GM21786 (cell line): Measurements from ENCODE around the gene ARHGAP30.
"Not testable (repeated sequence)": the region's sequence is repeated elsewhere in the genome, so short reads cannot be mapped to it uniquely, and the experiment has no call there.

Experiments used
- ATAC-seq: cut with Tn5 transposase; IDR thresholded peaks from one replicate; pipeline ENCODE4 v1.9.1; 2021; ENCODE audit not compliant: unreplicated experiment

Gene ARHGAP30, protein sequence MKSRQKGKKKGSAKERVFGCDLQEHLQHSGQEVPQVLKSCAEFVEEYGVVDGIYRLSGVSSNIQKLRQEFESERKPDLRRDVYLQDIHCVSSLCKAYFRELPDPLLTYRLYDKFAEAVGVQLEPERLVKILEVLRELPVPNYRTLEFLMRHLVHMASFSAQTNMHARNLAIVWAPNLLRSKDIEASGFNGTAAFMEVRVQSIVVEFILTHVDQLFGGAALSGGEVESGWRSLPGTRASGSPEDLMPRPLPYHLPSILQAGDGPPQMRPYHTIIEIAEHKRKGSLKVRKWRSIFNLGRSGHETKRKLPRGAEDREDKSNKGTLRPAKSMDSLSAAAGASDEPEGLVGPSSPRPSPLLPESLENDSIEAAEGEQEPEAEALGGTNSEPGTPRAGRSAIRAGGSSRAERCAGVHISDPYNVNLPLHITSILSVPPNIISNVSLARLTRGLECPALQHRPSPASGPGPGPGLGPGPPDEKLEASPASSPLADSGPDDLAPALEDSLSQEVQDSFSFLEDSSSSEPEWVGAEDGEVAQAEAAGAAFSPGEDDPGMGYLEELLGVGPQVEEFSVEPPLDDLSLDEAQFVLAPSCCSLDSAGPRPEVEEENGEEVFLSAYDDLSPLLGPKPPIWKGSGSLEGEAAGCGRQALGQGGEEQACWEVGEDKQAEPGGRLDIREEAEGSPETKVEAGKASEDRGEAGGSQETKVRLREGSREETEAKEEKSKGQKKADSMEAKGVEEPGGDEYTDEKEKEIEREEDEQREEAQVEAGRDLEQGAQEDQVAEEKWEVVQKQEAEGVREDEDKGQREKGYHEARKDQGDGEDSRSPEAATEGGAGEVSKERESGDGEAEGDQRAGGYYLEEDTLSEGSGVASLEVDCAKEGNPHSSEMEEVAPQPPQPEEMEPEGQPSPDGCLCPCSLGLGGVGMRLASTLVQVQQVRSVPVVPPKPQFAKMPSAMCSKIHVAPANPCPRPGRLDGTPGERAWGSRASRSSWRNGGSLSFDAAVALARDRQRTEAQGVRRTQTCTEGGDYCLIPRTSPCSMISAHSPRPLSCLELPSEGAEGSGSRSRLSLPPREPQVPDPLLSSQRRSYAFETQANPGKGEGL

DNA sequence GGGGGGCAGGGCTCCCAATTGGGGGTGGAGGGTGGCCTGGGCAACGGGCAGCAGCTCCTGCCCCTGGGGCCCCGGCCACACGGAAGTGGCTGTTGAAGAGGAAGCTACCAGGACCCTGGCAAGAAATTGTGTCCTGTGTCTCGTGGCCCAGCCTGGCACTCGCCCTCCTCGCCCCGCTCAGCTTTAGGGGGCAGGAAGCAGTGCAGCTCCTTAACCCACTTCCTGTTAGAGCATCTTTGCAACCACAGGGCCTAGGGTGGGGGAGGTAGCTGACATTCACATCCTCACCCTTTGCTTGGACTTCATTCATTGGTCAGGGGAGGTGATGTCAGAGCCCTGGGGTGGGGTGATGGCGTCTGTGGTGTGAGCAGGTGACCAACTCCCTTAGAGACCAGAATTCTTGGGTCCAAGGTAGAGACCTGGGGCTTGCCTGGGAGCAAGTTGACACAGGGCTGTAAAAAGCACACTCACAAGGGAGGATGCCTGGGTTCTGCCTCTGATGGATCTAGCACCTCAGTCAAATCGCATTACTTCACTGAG is at the start of gene ARHGAP30:
Gene ARHGAP30, minus strand, starts transcription at position 161 of the 540 bp plus-strand sequence. CDS start 267 bp downstream, outside the sequence.
- peak; percentile 81 for ATAC-seq

DNA sequence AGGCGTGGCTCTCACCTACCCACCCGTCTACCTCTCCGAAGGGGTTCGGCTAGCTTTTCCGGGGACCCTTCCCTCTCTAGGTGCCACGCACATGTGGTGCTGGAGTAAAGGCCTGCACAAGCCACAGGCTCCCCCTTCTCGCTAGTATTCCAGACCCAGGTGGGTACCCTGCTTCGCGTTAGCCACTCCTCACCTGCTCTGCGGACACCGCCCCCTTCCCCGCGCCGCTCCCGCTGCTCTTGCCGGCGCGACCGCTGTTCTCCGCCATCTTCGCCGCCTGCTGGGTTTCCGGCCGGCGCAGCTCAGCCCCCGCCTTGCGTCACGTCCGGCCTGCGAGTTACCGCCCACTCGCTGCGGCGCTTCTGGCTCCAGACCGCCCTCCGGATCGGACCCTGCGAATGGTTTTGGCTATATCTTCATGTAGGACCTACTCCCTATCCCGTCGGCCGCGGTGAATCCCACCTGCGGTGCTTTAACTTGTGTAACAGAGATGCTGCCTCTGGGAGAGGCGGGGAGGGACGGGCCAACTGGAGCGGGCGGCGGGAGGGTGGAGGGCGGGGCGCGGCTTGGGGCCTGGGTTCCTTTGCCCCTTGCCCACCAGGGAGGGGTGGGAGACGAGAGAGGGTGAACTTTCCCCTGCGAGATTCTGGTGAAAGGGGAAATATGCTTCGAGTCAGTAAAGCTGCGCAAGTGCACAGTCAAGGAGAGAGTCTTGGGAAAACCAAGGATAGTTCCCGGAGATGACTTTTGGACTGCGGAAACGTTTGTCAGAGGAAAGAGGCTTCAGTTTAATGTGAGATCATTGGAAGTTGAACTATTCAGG is 48.3 kb upstream of the ARHGAP30 start, which contains the start of the genes NIT1 and PFDN2:
Gene NIT1, plus strand, starts transcription at position 347 of the 823 bp plus-strand sequence. Its CDS starts 72 bp downstream, at position 419.
Gene PFDN2, minus strand, starts transcription at position 279 of the 823 bp plus-strand sequence. Its CDS starts 11 bp downstream, at position 268.
- peak; percentile 75 for ATAC-seq

DNA sequence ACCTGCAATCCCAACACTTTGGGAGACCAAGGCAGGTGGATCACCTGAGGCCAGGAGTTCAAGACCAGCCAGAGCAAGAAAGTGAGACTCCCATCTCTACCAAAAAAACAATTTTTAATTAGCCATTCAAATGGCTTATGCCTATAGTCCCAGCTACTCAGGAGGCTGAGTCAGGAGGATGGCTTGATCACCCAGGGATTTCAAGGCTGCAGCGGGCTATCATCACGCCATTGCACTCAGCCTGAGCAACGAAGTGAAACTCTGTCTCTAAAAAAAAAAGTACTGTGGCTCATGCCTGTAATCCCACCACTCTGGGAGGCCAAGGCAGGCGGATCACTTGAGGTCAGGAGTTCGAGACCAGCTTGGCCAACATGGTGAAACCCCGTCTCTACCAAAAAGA is 46.3 kb upstream of the ARHGAP30 start:
- not testable (repeated sequence) for ATAC-seq

DNA sequence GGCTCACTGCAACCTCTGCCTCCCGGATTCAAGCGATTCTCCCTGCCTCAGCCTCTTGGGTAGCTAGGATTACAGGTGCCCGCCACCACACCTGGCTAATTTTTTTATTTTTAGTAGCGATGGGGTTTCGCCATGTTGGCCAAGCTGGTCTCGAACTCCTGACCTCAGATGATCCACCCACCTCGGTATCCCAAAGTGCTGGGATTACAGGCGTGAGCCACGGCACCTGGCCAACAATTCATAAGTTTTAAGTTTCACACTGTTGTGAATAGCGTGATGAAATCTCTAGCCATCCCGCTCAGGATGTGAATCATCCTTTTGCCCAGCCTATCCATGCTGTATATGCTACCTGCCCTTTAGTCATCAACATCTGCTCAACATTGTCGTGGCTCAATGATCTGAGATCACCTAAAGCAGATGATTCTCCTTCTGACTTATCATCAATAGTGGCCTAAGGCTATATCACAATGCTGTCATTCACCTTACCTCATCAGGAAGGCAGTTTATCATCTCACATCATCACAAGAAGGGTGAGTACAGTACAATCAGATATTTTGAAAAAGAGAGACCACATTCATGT is 45.5 kb upstream of the ARHGAP30 start:
- ATAC-seq = no peak

DNA sequence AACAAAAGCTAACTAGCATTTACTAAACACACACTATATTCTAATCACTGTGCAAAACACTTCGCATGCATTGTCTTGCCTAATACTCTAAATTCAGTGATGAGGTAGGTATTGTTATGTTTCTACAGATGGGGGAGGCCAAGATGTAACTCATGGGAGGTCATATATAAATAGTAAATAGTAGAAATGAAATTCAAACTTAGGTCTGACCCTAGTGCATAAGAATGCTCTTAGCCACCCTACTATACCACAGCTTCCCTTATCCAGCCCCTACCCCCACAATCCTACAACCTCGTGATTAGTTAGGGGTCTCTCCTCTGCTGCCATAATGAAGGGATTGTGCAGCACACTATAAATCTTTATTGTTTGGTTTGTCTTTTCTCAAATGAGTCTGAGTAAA is 44.9 kb upstream of the ARHGAP30 start:
- no peak for ATAC-seq

DNA sequence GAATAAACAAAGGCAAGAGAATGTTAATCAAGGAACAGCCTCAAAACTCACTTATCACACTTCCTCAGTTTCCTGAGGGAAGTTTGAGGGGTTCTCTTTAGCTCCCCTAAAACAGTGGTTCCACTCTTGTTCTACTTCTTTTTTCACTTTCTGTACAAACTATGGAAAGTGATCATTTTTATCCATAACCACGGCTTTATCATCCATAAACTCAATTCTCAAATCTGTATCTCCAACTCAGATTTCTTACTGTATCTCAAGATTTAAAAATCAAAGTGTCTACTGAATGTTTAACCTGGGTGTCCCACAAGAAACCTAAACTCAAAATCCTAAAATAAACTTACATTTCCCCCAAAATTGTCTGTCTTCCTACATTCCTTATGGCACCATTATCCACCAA is 44.2 kb upstream of the ARHGAP30 start:
- no peak for ATAC-seq

DNA sequence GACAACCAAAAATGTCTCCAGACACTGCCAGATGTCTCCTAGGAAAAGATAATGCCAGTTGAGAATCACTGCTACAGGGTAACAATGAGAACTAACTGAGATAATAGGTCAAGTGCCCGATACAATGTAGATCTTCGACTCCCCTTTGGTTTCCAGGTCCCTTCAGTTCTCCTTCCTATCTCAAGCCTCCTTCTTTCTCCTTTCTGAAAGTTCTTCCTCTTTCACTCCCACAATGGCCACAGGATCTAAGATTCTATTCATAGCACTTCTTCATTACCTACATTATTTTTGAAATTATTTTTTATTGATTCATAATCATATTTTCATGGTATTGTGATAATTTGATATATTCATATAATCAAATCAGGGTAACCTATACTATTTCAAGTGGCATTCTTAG is 41.8 kb upstream of the ARHGAP30 start:
- no peak for ATAC-seq

DNA sequence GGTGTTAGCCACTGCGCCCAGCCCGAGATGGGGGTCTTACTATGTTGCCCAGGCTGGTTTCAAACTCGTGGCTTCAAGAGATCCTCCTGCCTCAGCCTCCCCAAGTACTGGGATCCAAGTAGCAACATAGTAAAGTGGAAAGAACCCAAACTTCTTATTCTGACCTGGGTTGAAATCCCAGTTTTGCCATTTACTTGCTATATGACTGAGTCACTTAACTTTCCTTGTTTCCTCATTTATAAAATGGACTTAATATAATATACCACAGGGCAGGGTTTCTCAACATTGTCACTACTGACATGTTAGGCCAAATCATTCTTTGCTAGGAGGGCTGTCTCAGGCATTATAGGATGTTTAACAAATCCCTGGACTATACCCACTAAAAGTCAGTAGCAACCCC is 41.4 kb upstream of the ARHGAP30 start:
- no peak for ATAC-seq

DNA sequence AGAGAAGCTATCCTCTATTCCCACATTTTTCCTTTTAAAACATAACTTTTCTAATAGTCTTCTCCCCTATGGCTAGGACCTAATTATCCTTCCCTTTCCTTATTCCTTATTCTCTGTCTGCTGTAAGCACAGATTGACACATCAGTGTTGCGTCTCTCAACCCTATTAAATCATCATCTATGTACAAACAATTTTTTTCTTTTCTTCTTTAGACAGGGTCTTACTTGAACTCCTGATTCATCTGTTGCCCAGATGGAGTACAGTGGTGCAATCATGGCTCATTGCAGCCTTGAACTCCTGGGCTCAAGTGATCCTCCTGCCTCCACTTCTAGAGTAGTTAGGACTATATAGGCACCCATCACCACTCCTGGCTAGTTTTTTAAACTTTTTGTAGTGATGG is 36.7 kb upstream of the ARHGAP30 start:
- ATAC-seq = no peak

DNA sequence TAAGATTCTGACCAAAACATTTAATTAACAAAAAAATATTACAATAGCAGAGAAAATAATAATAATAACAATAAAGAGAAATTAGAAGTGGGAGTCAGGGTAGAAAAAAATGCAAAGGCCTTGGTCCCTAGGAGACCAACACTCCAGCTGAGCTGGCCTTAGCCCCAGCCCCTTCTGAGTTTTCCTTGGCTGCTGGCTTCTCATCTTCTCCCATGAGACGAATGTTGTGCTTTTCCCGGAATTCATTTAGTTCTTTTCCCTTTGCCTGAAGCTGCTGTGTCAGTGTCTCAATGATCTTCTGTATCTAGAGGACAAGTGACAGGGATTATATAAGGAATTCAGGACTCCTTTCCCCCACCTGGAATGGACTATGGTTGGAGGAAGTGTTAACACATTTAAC is 30.9 kb upstream of the ARHGAP30 start:
- no peak for ATAC-seq

DNA sequence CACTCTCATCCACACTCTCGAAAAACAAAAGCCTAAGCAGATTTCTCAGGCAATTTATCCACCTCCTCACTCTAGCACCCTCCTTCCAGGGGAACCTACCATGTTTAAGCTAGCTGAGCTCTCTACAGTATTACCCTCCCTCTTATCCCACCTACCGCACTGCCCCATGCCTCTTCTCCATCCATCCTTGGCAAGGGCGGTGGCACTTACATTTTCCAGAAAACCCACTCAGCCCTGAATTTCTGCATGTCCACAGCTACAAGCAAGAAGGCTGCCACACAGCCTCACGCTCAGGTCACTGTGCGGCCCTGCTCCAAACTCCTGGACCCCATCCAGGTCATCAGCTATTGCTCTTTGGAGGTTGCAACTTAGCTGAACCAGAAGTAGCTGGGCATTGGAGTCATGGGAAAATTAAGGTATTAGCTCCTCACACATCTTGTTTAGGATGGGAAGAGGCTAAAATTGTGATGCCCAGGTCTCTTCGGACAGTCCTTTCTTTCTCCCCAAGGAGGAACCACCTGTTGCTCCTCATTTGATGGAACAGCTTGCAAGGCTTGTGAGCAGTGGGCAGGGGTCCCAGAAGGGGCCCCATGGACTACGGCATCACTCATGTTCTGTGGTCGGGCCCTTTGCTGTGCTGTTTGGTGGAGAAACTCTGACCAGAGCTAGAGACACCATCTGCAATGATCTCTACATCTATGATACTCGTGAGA is 29.6 kb upstream of the ARHGAP30 start:
- ATAC-seq = no peak

DNA sequence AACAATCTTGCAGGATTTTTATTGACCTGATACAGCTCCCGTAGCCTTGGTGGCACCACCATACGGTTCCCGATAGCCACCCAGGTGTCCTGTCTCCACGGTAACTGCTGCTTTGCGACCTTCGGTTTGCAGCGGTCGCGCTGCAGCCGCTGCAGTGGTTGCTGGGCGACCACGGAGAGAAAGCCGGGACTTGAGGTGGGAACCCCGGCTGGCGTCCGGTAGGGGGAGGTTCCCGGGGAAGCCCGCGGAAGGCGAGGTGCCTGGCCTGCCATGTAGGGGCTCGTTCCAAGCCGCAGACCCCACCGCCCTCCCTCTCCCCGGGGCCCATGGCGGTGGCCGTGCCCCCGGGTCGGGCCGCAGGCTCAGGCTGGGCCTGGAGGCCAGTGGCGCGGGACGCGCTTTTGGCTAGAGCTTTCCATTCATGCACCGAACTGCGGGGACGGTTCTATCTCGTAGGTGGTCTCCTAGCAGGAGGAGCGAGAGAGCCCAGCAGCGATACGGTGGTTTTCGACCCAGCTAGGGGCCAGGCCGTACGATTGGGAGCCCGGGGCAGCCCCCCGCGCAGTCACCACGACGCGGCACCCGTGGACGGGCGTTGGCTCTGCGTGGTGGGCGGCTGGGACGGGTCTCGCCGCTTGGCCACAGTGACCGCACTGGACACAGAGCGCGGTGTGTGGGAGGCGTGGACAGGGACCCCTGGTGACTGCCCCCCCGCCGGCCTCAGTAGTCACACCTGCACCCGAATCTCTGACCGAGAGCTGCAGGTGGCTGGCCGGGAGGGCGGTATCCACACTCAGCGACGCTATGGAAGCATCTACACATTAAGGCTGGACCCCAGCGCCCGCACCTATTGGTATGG is 28.7 kb upstream of the ARHGAP30 start, which contains the start of gene KLHDC9:
Gene KLHDC9, plus strand, starts transcription at position 152 of the 859 bp plus-strand sequence. Its CDS starts 175 bp downstream, at position 327.
- peak; percentile 70 for ATAC-seq

DNA sequence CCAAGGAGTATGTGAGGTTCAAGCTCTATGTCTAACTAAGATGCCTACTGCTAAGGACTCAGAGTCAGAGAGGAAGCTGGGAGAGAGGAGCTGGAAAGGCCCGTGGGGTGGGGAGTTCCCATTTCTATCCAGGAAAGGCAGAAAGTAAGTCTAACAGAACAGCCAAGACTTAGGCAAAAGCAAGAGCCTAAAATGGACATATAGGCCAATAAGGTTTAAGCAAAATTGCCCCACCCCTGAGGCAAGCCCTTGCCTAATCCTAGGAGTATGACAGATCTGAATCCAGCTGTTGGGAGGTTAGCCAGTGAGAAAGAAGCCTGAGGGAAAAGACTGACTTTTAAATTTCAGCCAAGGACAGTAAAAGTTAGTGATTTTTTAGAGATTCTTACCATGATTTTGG is 26.8 kb upstream of the ARHGAP30 start:
- ATAC-seq = no peak

DNA sequence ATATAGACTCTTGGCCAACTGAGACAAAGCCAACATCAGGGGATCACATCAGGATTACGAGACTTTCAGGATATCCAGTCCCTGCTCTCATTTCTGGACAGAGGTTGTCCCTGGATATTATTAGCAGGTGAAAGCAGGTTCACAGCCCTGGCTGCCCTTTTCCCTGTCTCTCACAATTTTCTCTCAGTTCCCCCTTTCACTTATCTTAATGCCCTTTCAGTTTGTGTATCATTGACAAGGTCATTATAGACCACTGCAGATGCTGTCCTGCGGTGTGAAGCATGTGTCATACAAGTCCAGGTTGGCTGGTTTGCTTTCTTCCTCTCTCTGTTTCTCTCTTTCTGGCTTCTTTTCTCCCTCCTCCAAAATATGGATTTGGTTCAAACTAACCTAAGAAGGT is 26.3 kb upstream of the ARHGAP30 start:
- peak; percentile 44 for ATAC-seq

DNA sequence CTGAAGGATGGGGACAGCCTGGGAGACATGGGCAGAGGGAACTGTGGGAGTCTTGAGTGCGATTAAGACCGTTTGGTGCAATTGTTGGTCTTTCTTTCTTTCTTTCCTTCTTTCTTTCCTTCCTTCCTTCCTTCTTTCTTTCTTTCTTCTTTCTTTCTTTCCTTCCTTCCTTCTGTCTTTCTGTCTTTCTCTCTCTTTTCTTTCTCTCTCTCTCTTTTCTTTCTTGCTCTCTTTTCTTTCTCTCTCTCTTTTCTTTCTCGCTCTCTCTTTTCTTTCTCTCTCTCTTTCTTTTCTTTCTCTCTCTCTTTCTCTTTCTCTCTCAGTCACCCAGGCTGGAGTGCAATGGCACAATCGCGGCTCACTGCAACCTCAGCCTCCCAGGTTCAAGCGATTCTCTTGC is 25.5 kb upstream of the ARHGAP30 start:
- ATAC-seq = no peak

DNA sequence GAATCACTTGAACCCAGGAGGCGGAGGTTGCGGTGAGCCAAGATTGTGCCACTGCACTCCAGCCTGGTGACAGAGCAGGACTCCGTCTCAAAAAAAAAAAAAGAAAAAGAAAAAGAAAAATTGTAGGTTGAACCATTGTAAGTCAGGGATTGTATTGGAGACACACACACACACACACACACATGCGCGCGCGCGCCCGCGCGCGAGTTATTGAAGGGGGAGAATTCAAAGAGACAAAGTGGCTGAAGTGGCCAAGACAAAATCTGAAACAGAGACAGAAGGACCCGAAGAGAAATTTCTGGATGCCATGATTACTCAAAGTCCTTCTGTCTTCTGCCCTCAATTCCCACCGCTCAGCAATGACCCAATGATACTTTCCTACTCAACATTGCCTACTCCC is 24.8 kb upstream of the ARHGAP30 start:
- no peak for ATAC-seq

DNA sequence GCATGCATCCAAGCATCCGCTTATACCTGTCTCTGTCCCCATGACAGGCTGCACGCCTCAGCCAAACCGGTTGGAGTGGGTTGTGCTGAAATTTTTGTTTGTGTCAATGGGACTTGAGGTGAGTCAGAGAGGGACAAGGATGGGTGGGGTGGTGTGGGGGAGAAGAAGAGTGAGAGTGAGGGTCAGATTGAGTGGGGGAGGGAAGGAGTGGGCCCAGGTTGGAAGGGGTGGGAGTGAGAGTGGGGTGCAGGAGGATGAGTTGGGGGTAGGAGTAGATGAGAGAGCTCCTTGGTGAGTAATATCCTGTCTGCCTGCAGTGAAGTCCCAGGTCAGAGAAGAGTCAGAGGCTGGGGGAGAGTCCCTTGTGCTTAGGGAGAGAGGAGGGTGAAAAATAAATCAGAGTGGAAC is 22.9 kb upstream of the ARHGAP30 start:
- ATAC-seq = no peak
